Amygdala (tissue), 56 donors: ENCODE data around the gene ATP6V0A1.
A peak's percentile ranks its signal among the peaks of the same experiment; 100 is the strongest.

ENCODE experiments used
- DNase-seq, 56 donors: peaks; one replicate each; lab custom pipeline; 2025; lab: John Stamatoyannopoulos, UW

ATP6V0A1 gene

GRCh38 chr17:42518046-42518754 lies 59.5 kb downstream of the ATP6V0A1 start:
- peak in 16 of 56 donors; percentile 9 to 46 (median 22) for DNase-seq

GRCh38 chr17:42518755-42519545 lies 60.3 kb downstream of the ATP6V0A1 start:
- DNase-seq: peak in 2 of 56 donors; percentile 26 to 44

GRCh38 chr17:42519546-42520491 lies 61.1 kb downstream of the ATP6V0A1 start:
- DNase-seq: peak in 45 of 56 donors; percentile 27 to 83 (median 62)

- DNase-seq: no peak
Observed at GRCh38 chr17:42520540-42520951, 61.9 kb downstream of the ATP6V0A1 start.

GRCh38 chr17:42521036-42521435 lies 62.4 kb downstream of the ATP6V0A1 start:
- DNase-seq: no peak

GRCh38 chr17:42521666-42522262 lies 63.1 kb downstream of the ATP6V0A1 start:
- DNase-seq: peak in 1 of 56 donors; percentile 7

- DNase-seq: no peak
Observed at GRCh38 chr17:42522263-42522790, 63.6 kb downstream of the ATP6V0A1 start.

GRCh38 chr17:42522798-42523278 lies 64.2 kb downstream of the ATP6V0A1 start:
- DNase-seq: no peak

- no peak for DNase-seq
Observed at GRCh38 chr17:42525221-42525620, 66.5 kb downstream of the ATP6V0A1 start.

- no peak for DNase-seq
Observed at GRCh38 chr17:42526031-42526444, 67.4 kb downstream of the ATP6V0A1 start.

GRCh38 chr17:42527932-42528331 lies 69.3 kb downstream of the ATP6V0A1 start:
- peak in 1 of 56 donors; percentile 8 for DNase-seq

GRCh38 chr17:42529061-42529460 lies 70.4 kb downstream of the ATP6V0A1 start:
- no peak for DNase-seq

GRCh38 chr17:42530952-42531454 lies 72.3 kb downstream of the ATP6V0A1 start:
- DNase-seq: no peak

- peak in 35 of 56 donors; percentile 14 to 71 (median 38) for DNase-seq
Observed at GRCh38 chr17:42531455-42532354, 73.0 kb downstream of the ATP6V0A1 start.

GRCh38 chr17:42535155-42536047 lies 76.7 kb downstream of the ATP6V0A1 start:
- peak in 3 of 56 donors; percentile 14 to 40 (median 19) for DNase-seq

GRCh38 chr17:42536048-42536371 lies 77.3 kb downstream of the ATP6V0A1 start, which contains the start of gene NAGLU:
TSS of gene NAGLU (plus strand) at chr17:42536241. CDS start at chr17:42536273, 32 bp downstream.
- DNase-seq: peak; percentile 62 to 98 (median 89)
